GM23248 (cell line): ENCODE results near the gene DENND1C. TPM values are rescaled to one million over a fixed set of nuclear protein-coding genes. Genes with fewer than 3 reads are reported as not detected.
"Not testable (repeated sequence)": the region's sequence is repeated elsewhere in the genome, so short reads cannot be mapped to it uniquely, and the experiment has no call there.

Source experiments
- DNase-seq: peaks from one replicate; pipeline ENCODE4 v3.0.0-alpha.2; 2015
- H2AFZ ChIP-seq: fragments of 200-600 bp; sonication (generic); 2 replicates; pipeline ENCODE4 v1.6.1; 2016; ENCODE audit warnings: antibody characterized with exemption
- H3F3A ChIP-seq: fragments of 200-600 bp; sonication (generic); 2 replicates; pipeline ENCODE4 v1.6.1; 2016; ENCODE audit warnings: mild to moderate bottlenecking, antibody characterized with exemption, mixed run types; ENCODE audit not compliant: insufficient read depth
- H3K27ac ChIP-seq: fragments of 200-600 bp; sonication (generic); 2 replicates; pipeline ENCODE4 v1.5.1; 2016; ENCODE audit warnings: mild to moderate bottlenecking
- H3K27me3 ChIP-seq: fragments of 200-600 bp; sonication (generic); replicated peaks from 2 replicates; pipeline ENCODE4 v1.6.1; 2016; ENCODE audit warnings: mild to moderate bottlenecking; ENCODE audit not compliant: insufficient read depth
- H3K36me3 ChIP-seq: fragments of 200-600 bp; sonication (generic); 2 replicates; pipeline ENCODE4 v1.6.1; 2016; ENCODE audit warnings: low read depth, mild to moderate bottlenecking
- H3K4me1 ChIP-seq: fragments of 200-600 bp; sonication (generic); 2 replicates; pipeline ENCODE4 v1.6.1; 2016; ENCODE audit warnings: mild to moderate bottlenecking; ENCODE audit not compliant: insufficient read depth
- H3K4me2 ChIP-seq: fragments of 200-600 bp; sonication (generic); one replicate; pipeline ENCODE4 v1.6.1; 2016; ENCODE audit warnings: mild to moderate bottlenecking; ENCODE audit not compliant: unreplicated experiment
- H3K4me3 ChIP-seq: fragments of 200-600 bp; sonication (generic); 2 replicates; pipeline ENCODE4 v1.5.1; 2016; ENCODE audit warnings: mild to moderate bottlenecking
- H3K79me2 ChIP-seq: fragments of 200-600 bp; sonication (generic); 2 replicates; pipeline ENCODE4 v1.6.1; 2016; ENCODE audit warnings: mild to moderate bottlenecking; ENCODE audit not compliant: insufficient read depth
- H3K9ac ChIP-seq: fragments of 200-600 bp; sonication (generic); 2 replicates; pipeline ENCODE4 v1.6.1; 2016; ENCODE audit warnings: mild to moderate bottlenecking
- H3K9me2 ChIP-seq: fragments of 200-600 bp; sonication (generic); 2 replicates; pipeline ENCODE4 v1.6.1; 2016; ENCODE audit warnings: mixed run types, mild to moderate bottlenecking, moderate library complexity; ENCODE audit not compliant: insufficient read depth
- H3K9me3 ChIP-seq: fragments of 200-600 bp; sonication (generic); one replicate; pipeline ENCODE4 v1.6.1; 2017; ENCODE audit warnings: low read depth
- H4K20me1 ChIP-seq: fragments of 200-600 bp; sonication (generic); 2 replicates; pipeline ENCODE4 v1.6.0; 2016; ENCODE audit not compliant: insufficient read depth
- EZH2 ChIP-seq: fragments of 200-600 bp; sonication (generic); IDR thresholded peaks from 2 replicates; pipeline ENCODE4 v1.6.1; 2018; ENCODE audit warnings: antibody characterized with exemption, mild to moderate bottlenecking; ENCODE audit not compliant: insufficient read depth, poor library complexity, severe bottlenecking
- EZH2phosphoT487 ChIP-seq: fragments of 200-600 bp; sonication (generic); IDR thresholded peaks from 2 replicates; pipeline ENCODE4 v1.6.1; 2018; ENCODE audit warnings: antibody characterized with exemption, moderate library complexity, mild to moderate bottlenecking, low read depth; ENCODE audit not compliant: insufficient read depth
- WGBS, 2 experiments: methylation state at CpG; one replicate each; pipeline ENCODE4 v1.1.6; 2015 to 2017; ENCODE audit warnings: low lambda C conversion rate in 2 of 2, low coverage in 1 of 2; ENCODE audit errors: missing lambda C conversion rate in 2 of 2; 5-methylcytosine and 5-hydroxymethylcytosine counted together
- in situ Hi-C: fragments of 300-500 bp; cut with MboI; formaldehyde crosslinking; loops from 2 replicates; pipeline ENCODE4 v1.15.0; 2020
- polyA plus RNA-seq: library from polyadenylated mRNA; unstranded; fragments of >200 nt; fragmentation: Nextera tagmentation; extraction: Ambion mirVana; gene quantifications from 2 replicates; pipeline ENCODE4 v1.2.1, GENCODE V29; 2016
- total RNA-seq: library from RNA; depleted of rRNA; stranded (reverse); fragments of >200 nt; shearing (Covaris generic); gene quantifications from 2 replicates; pipeline ENCODE4 v1.2.3, GENCODE V29; 2014

DENND1C gene
- total and polyA plus RNA-seq, 2 experiments from 2014 or later, result not detected

- Histone ChIP-seq H3K27me3 (no peaks in the 10 kb centered on the region), H3K27ac (no peak overlapping the region), H3K4me1 (no peaks in the 10 kb centered on the region), H3K79me2 (no peaks in the 10 kb centered on the region), H3K9me2 (no peaks in the 10 kb centered on the region), H3K4me2 (no peak overlapping the region), H2AFZ (no peak overlapping the region), H3K36me3 (no peaks in the 10 kb centered on the region), H3F3A (no peaks in the 10 kb centered on the region), H3K9me3 (no peaks in the 10 kb centered on the region), H3K4me3 (no peak overlapping the region), H4K20me1 (no peaks in the 10 kb centered on the region), H3K9ac (no peak overlapping the region)
- TF ChIP-seq EZH2, result no peak
- no peak for TF ChIP-seq EZH2phosphoT487
- no peak for DNase-seq
- in situ Hi-C loops, result no loop called here
- WGBS, 2 experiments, result 43 to 58% methylated on average over 13 to 20 of the region's 20 CpGs
Observed at GRCh38 chr19:6429419-6430221, 52.0 kb downstream of the DENND1C start.

- WGBS, 2 experiments, result 62 to 73% methylated on average over 2 of the region's 2 CpGs
- H3K4me3 ChIP-seq, H3K27me3 ChIP-seq, DNase-seq, H3K9ac ChIP-seq, H4K20me1 ChIP-seq, H3K4me2 ChIP-seq, H3K4me1 ChIP-seq, H2AFZ ChIP-seq, H3K79me2 ChIP-seq, H3K36me3 ChIP-seq, H3K9me2 ChIP-seq, H3F3A ChIP-seq, H3K9me3 ChIP-seq, H3K27ac ChIP-seq, in situ Hi-C loops: not testable (repeated sequence)
Observed at GRCh38 chr19:6428692-6429418, 52.7 kb downstream of the DENND1C start.

GRCh38 chr19:6427131-6427530 lies 54.5 kb downstream of the DENND1C start:
- 87% methylated on average over 18 of the region's 18 CpGs for WGBS, 2 experiments
- H3K27ac ChIP-seq, result no peak overlapping the region
- H4K20me1 ChIP-seq, result peaks cover 9% of the 10 kb centered on the region
- no peak overlapping the region for H3K4me3 ChIP-seq
- H3K9me3 ChIP-seq, result no peaks in the 10 kb centered on the region
- H3K4me1 ChIP-seq, result peaks cover 10% of the 10 kb centered on the region
- peaks cover 20% of the 10 kb centered on the region for H3K79me2 ChIP-seq
- no peaks in the 10 kb centered on the region for H3K36me3 ChIP-seq
- H3K9ac ChIP-seq, result no peak overlapping the region
- DNase-seq, result no peak
- no peaks in the 10 kb centered on the region for H3K9me2 ChIP-seq
- TF ChIP-seq EZH2, result no peak
- TF ChIP-seq EZH2phosphoT487, result no peak
- H3K27me3 ChIP-seq, result no peaks in the 10 kb centered on the region
- no peaks in the 10 kb centered on the region; the same call in 1 of the 2 replicates for H3F3A ChIP-seq
- no peak overlapping the region for H3K4me2 ChIP-seq
- in situ Hi-C loops, result no loop called here
- H2AFZ ChIP-seq, result no peak overlapping the region

- in situ Hi-C loops, result no loop called here
- H3K4me2 ChIP-seq, result peak overlapping the region; percentile 10
Observed at GRCh38 chr19:6425732-6426620, 55.6 kb downstream of the DENND1C start.

More at GRCh38 chr19:6425732-6426620, 55.6 kb downstream of the DENND1C start:
- no peak for DNase-seq
- Histone ChIP-seq H3K27me3 (no peaks in the 10 kb centered on the region), H3K4me1 (peaks cover 12% of the 10 kb centered on the region), H4K20me1 (peaks cover 11% of the 10 kb centered on the region), H3K9ac (peak overlapping the region; percentile 36), H3K4me3 (no peak overlapping the region), H3K36me3 (no peaks in the 10 kb centered on the region), H3K9me3 (no peaks in the 10 kb centered on the region), H3K79me2 (peaks cover 32% of the 10 kb centered on the region), H3K27ac (peak overlapping the region; percentile 63), H3K9me2 (no peaks in the 10 kb centered on the region), H3F3A (no peaks in the 10 kb centered on the region; the same call in 1 of the 2 replicates), H2AFZ (peak overlapping the region; percentile 88)
- TF ChIP-seq EZH2phosphoT487 (no peak), EZH2 (no peak)
- WGBS, 2 experiments, result 91 to 92% methylated on average over 21 of the region's 21 CpGs
